OCI-LY7 (cell line): ENCODE measurements around the gene HMCN1.

Source experiments
- EZH2phosphoT487 ChIP-seq: fragments of 200-600 bp; sonication (generic); IDR thresholded peaks from 2 replicates; pipeline ENCODE4 v1.6.1; 2018; ENCODE audit warnings: low read depth, borderline replicate concordance, mild to moderate bottlenecking, mixed run types, antibody characterized with exemption, low read length, moderate library complexity, mixed read lengths
- TF ChIP-seq, protein P1 (sequence below): fragments of 200-600 bp; sonication (generic); conservative IDR thresholded peaks from 2 replicates; pipeline ENCODE4 v1.5.1; 2014; ENCODE audit warnings: mild to moderate bottlenecking, antibody characterized with exemption, low read length, moderate library complexity, mixed read lengths

DNA sequence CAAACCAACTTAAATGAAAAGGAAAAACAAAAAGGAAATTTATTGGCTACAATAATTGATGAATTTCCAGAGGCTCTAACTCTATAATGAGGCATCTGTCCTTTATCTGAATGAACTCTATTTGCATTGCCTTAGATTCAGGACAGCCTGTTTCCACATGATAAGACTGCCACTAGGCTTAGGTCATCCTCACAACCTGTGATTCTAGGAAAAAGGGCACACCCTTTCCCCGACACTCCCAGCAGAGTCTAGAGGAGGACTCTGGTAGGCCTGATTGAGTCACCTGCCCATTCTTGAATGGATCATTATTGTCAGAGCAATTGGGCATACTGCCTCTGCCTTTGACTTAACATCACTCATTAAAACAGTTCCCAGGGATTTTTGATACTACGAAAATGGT is 378.1 kb downstream of the HMCN1 start:
- TF ChIP-seq, protein P1, sequence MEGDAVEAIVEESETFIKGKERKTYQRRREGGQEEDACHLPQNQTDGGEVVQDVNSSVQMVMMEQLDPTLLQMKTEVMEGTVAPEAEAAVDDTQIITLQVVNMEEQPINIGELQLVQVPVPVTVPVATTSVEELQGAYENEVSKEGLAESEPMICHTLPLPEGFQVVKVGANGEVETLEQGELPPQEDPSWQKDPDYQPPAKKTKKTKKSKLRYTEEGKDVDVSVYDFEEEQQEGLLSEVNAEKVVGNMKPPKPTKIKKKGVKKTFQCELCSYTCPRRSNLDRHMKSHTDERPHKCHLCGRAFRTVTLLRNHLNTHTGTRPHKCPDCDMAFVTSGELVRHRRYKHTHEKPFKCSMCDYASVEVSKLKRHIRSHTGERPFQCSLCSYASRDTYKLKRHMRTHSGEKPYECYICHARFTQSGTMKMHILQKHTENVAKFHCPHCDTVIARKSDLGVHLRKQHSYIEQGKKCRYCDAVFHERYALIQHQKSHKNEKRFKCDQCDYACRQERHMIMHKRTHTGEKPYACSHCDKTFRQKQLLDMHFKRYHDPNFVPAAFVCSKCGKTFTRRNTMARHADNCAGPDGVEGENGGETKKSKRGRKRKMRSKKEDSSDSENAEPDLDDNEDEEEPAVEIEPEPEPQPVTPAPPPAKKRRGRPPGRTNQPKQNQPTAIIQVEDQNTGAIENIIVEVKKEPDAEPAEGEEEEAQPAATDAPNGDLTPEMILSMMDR: no peak
- TF ChIP-seq EZH2phosphoT487: no peak
